ENCODE measurements around the gene DAGLA. TPM values are rescaled to one million over a fixed set of nuclear protein-coding genes. Genes with fewer than 3 reads are reported as not detected.

Gene DAGLA
- total RNA-seq, 1 experiment from 2014 or later, result 8.6 TPM

- Histone ChIP-seq H3K4me3 (ENCODE audit: low read length) (no peak overlapping the region), H3K27me3 (ENCODE audit: low read length) (no peaks in the 10 kb centered on the region), H4K20me1 (ENCODE audit: low read length) (no peaks in the 10 kb centered on the region), H3K4me1 (ENCODE audit: insufficient read depth, low read length) (no peaks in the 10 kb centered on the region), H3K36me3 (ENCODE audit: low read depth, low read length) (no peaks in the 10 kb centered on the region), H2AFZ (ENCODE audit: low read length) (no peak overlapping the region), H3K27ac (ENCODE audit: low read length) (no peak overlapping the region), H3F3A (ENCODE audit: low read length, unreplicated experiment) (no peaks in the 10 kb centered on the region), H3K9me2 (replicated peaks; ENCODE audit: low read length) (no peaks in the 10 kb centered on the region), H3K9ac (ENCODE audit: low read length) (no peak overlapping the region), H3K9me3 (ENCODE audit: low read length) (no peaks in the 10 kb centered on the region), H3K4me2 (ENCODE audit: low read length) (no peak overlapping the region), H3K79me2 (ENCODE audit: low read length) (no peaks in the 10 kb centered on the region)
- DNase-seq (no peak), ATAC-seq (no peak)
- BruUV-seq (replicated peaks), result no TSS peak
- intact Hi-C loops (cut with micrococcal nuclease), result no loop called here
- TF ChIP-seq EZH2 (IDR thresholded peaks at IDR 0.05; ENCODE audit: low read length, unreplicated experiment) (no peak), EZH2phosphoT487 (IDR thresholded peaks at IDR 0.05; ENCODE audit: borderline replicate concordance, low read length) (no peak), CTCF (conservative IDR thresholded peaks at IDR 0.05; ENCODE audit: low read depth, low read length) (no peak)
- CTCF ChIA-PET, result no interaction called here
- POLR2A ChIA-PET (ENCODE audit: unreplicated experiment), result no interaction called here
These were observed 98.9 kb downstream of the DAGLA start for GRCh38 chr11:61778920-61779650.

- no peak overlapping the region for H3K9ac ChIP-seq (ENCODE audit: low read length)
- no peaks in the 10 kb centered on the region for H4K20me1 ChIP-seq (ENCODE audit: low read length)
These were observed 99.7 kb downstream of the DAGLA start for GRCh38 chr11:61779666-61780525.

GRCh38 chr11:61780581-61781162 lies 100.5 kb downstream of the DAGLA start:
- POLR2A ChIA-PET (ENCODE audit: unreplicated experiment), result no interaction called here
- CTCF ChIA-PET, result no interaction called here
- no peak overlapping the region for H3K27ac ChIP-seq (ENCODE audit: low read length)

More at GRCh38 chr11:61779666-61780525, 99.7 kb downstream of the DAGLA start:
- no peak for ATAC-seq
- no TSS peak for BruUV-seq (replicated peaks)
- CTCF ChIA-PET, result no interaction called here
- no peaks in the 10 kb centered on the region for H3F3A ChIP-seq (ENCODE audit: low read length, unreplicated experiment)
- H3K9me3 ChIP-seq (ENCODE audit: low read length), result no peaks in the 10 kb centered on the region
- H2AFZ ChIP-seq (ENCODE audit: low read length), result no peak overlapping the region
- TF ChIP-seq EZH2phosphoT487 (IDR thresholded peaks at IDR 0.05; ENCODE audit: borderline replicate concordance, low read length), result no peak
- no peak for TF ChIP-seq EZH2 (IDR thresholded peaks at IDR 0.05; ENCODE audit: low read length, unreplicated experiment)
- H3K27me3 ChIP-seq (ENCODE audit: low read length), result no peaks in the 10 kb centered on the region
- no peak for DNase-seq
- POLR2A ChIA-PET (ENCODE audit: unreplicated experiment), result no interaction called here
- H3K9me2 ChIP-seq (replicated peaks; ENCODE audit: low read length), result no peaks in the 10 kb centered on the region
- H3K4me2 ChIP-seq (ENCODE audit: low read length), result no peak overlapping the region
- no peak overlapping the region for H3K4me3 ChIP-seq (ENCODE audit: low read length)
- H3K36me3 ChIP-seq (ENCODE audit: low read depth, low read length), result peaks cover 2% of the 10 kb centered on the region; the same call in 1 of the 2 replicates
- no peak overlapping the region for H3K27ac ChIP-seq (ENCODE audit: low read length)
- no peaks in the 10 kb centered on the region for H3K4me1 ChIP-seq (ENCODE audit: insufficient read depth, low read length)
- intact Hi-C loops (cut with micrococcal nuclease), result no loop called here
- H3K79me2 ChIP-seq (ENCODE audit: low read length), result no peaks in the 10 kb centered on the region

More at GRCh38 chr11:61780581-61781162, 100.5 kb downstream of the DAGLA start:
- Histone ChIP-seq H3K9ac (ENCODE audit: low read length) (no peak overlapping the region), H3K79me2 (ENCODE audit: low read length) (no peaks in the 10 kb centered on the region), H2AFZ (ENCODE audit: low read length) (no peak overlapping the region), H3K4me2 (ENCODE audit: low read length) (no peak overlapping the region), H4K20me1 (ENCODE audit: low read length) (no peaks in the 10 kb centered on the region), H3K9me3 (ENCODE audit: low read length) (no peaks in the 10 kb centered on the region), H3K4me3 (ENCODE audit: low read length) (no peak overlapping the region), H3K9me2 (replicated peaks; ENCODE audit: low read length) (no peaks in the 10 kb centered on the region), H3K27me3 (ENCODE audit: low read length) (no peaks in the 10 kb centered on the region), H3K4me1 (ENCODE audit: insufficient read depth, low read length) (no peaks in the 10 kb centered on the region), H3K36me3 (ENCODE audit: low read depth, low read length) (peaks cover 4% of the 10 kb centered on the region; the same call in 1 of the 2 replicates), H3F3A (ENCODE audit: low read length, unreplicated experiment) (no peaks in the 10 kb centered on the region)
- DNase-seq (no peak), ATAC-seq (no peak)
- TF ChIP-seq CTCF (conservative IDR thresholded peaks at IDR 0.05; ENCODE audit: low read depth, low read length) (no peak), EZH2phosphoT487 (IDR thresholded peaks at IDR 0.05; ENCODE audit: borderline replicate concordance, low read length) (no peak), EZH2 (IDR thresholded peaks at IDR 0.05; ENCODE audit: low read length, unreplicated experiment) (no peak)
- no TSS peak for BruUV-seq (replicated peaks)
- intact Hi-C loops (cut with micrococcal nuclease), result no loop called here

All from PC-3 (cell line).